SK-N-MC (cell line): ENCODE measurements around the gene NPRL2.

Experiments used
- DNase-seq: peaks from one replicate; pipeline ENCODE4 v3.0.0-alpha.2; 2011; ENCODE audit warnings: low read depth, low spot score
- H3K27ac ChIP-seq: fragments of 200-600 bp; sonication (generic); 2 replicates; pipeline ENCODE4 v1.5.1; 2016; ENCODE audit warnings: mixed run types
- H3K36me3 ChIP-seq: fragments of 200-600 bp; sonication (generic); 2 replicates; pipeline ENCODE4 v1.6.1; 2017; ENCODE audit warnings: antibody characterized with exemption, low read length, mixed read lengths; ENCODE audit not compliant: insufficient read depth
- H3K4me3 ChIP-seq: fragments of 200-600 bp; sonication (generic); 2 replicates; pipeline ENCODE4 v1.5.1; 2016
- H3K9ac ChIP-seq: fragments of 200-600 bp; sonication (generic); 2 replicates; pipeline ENCODE4 v1.8.0; 2017; ENCODE audit warnings: mixed run types, mixed read lengths; ENCODE audit not compliant: insufficient read length
- H3K9me3 ChIP-seq: fragments of 200-600 bp; sonication (generic); 2 replicates; pipeline ENCODE4 v1.6.1; 2017; ENCODE audit warnings: low read depth, mild to moderate bottlenecking, antibody characterized with exemption, low read length, moderate library complexity, mixed read lengths
- EZH2 ChIP-seq: fragments of 200-600 bp; sonication (generic); IDR thresholded peaks from one replicate; pipeline ENCODE4 v1.6.1; 2017; ENCODE audit warnings: antibody characterized with exemption
- FOXP2 ChIP-seq: optimal IDR thresholded peaks from 2 replicates; pipeline ENCODE3; 2011; ENCODE audit warnings: mild to moderate bottlenecking, moderate library complexity; ENCODE audit not compliant: insufficient read depth; ENCODE audit errors: extremely low read length, control extremely low read depth
- POLR2AphosphoS5 ChIP-seq: IDR thresholded peaks from 2 replicates; pipeline ENCODE4 v1.6.1; 2012; ENCODE audit warnings: mild to moderate bottlenecking, low read depth, low read length, borderline replicate concordance

Gene NPRL2

GRCh38 chr3:50375258-50375931 lies 24.8 kb upstream of the NPRL2 start:
- Histone ChIP-seq H3K27ac (no peak overlapping the region), H3K9me3 (no peaks in the 10 kb centered on the region), H3K36me3 (no peaks in the 10 kb centered on the region), H3K9ac (no peak overlapping the region), H3K4me3 (no peak overlapping the region)
- no peak for DNase-seq
- no peak for TF ChIP-seq FOXP2
- no peak for TF ChIP-seq POLR2AphosphoS5
- TF ChIP-seq EZH2 = no peak

- no peak for DNase-seq
- Histone ChIP-seq H3K27ac (no peak overlapping the region), H3K4me3 (no peak overlapping the region), H3K36me3 (no peaks in the 10 kb centered on the region), H3K9me3 (no peaks in the 10 kb centered on the region), H3K9ac (no peak overlapping the region)
- TF ChIP-seq FOXP2 = no peak
- TF ChIP-seq POLR2AphosphoS5 = no peak
- no peak for TF ChIP-seq EZH2
Observed at GRCh38 chr3:50374363-50375257, 24.0 kb upstream of the NPRL2 start.

GRCh38 chr3:50373146-50374051 lies 22.8 kb upstream of the NPRL2 start:
- no peaks in the 10 kb centered on the region for H3K36me3 ChIP-seq
- no peak for TF ChIP-seq EZH2
- TF ChIP-seq POLR2AphosphoS5 = no peak
- TF ChIP-seq FOXP2 = no peak
- H3K27ac ChIP-seq = no peak overlapping the region
- no peak overlapping the region for H3K4me3 ChIP-seq
- DNase-seq = no peak
- no peaks in the 10 kb centered on the region for H3K9me3 ChIP-seq
- no peak overlapping the region for H3K9ac ChIP-seq

GRCh38 chr3:50372349-50372748 lies 21.8 kb upstream of the NPRL2 start:
- H3K36me3 ChIP-seq = no peaks in the 10 kb centered on the region
- H3K9me3 ChIP-seq = no peaks in the 10 kb centered on the region
- no peak overlapping the region for H3K27ac ChIP-seq
- TF ChIP-seq FOXP2 (no peak), POLR2AphosphoS5 (no peak), EZH2 (no peak)
- no peak for DNase-seq
- no peak overlapping the region for H3K9ac ChIP-seq
- H3K4me3 ChIP-seq = no peak overlapping the region

- Histone ChIP-seq H3K9me3 (no peaks in the 10 kb centered on the region), H3K27ac (no peak overlapping the region; the same call in 1 of the 2 replicates), H3K4me3 (no peak overlapping the region), H3K9ac (no peak overlapping the region), H3K36me3 (no peaks in the 10 kb centered on the region)
- no peak for DNase-seq
- TF ChIP-seq EZH2 (no peak), POLR2AphosphoS5 (no peak), FOXP2 (no peak)
Observed at GRCh38 chr3:50371133-50371685, 20.6 kb upstream of the NPRL2 start.

GRCh38 chr3:50370594-50370993 lies 20.0 kb upstream of the NPRL2 start:
- Histone ChIP-seq H3K27ac (peak overlapping the region; percentile 54; the same call in 1 of the 2 replicates), H3K9me3 (no peaks in the 10 kb centered on the region), H3K36me3 (no peaks in the 10 kb centered on the region), H3K9ac (no peak overlapping the region), H3K4me3 (no peak overlapping the region)
- DNase-seq = peak; percentile 42
- no peak for TF ChIP-seq FOXP2
- TF ChIP-seq EZH2 = no peak
- TF ChIP-seq POLR2AphosphoS5 = no peak

- Histone ChIP-seq H3K9me3 (no peaks in the 10 kb centered on the region), H3K27ac (no peak overlapping the region), H3K36me3 (no peaks in the 10 kb centered on the region), H3K4me3 (no peak overlapping the region), H3K9ac (no peak overlapping the region)
- DNase-seq = no peak
- no peak for TF ChIP-seq FOXP2
- no peak for TF ChIP-seq EZH2
- no peak for TF ChIP-seq POLR2AphosphoS5
Observed at GRCh38 chr3:50369012-50369670, 18.6 kb upstream of the NPRL2 start.
